Measurements from ENCODE around the gene ELMOD2. TPM values are rescaled to one million over a fixed set of nuclear protein-coding genes. Genes with fewer than 3 reads are reported as not detected.

ELMOD2 gene
- total RNA-seq, 1 experiment from 2014 or later: 41.8 TPM

DNA sequence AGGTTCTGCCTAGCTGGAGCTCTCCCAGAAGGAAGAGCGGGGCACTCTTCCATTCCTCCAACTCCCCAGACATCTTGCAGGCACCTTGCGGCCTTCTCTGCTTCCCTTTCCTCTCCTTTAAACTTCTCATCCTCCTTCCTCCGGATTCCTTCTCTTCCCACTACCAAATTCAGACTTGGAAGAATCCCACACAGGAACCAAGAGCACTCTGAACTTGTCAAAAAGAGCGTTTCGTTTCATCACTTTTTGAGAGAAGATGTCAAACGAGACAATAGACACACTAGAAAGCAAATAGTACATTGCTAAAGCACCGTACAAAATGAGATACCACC, 45.3 kb downstream of the ELMOD2 start:
- in situ Hi-C loops (cut with HindIII; ENCODE audit: low pct_unique_long_range_greater_than_20kb, low sequenced_read_pairs): no loop called here
- no peak for DNase-seq (ENCODE audit: low read depth)

DNA sequence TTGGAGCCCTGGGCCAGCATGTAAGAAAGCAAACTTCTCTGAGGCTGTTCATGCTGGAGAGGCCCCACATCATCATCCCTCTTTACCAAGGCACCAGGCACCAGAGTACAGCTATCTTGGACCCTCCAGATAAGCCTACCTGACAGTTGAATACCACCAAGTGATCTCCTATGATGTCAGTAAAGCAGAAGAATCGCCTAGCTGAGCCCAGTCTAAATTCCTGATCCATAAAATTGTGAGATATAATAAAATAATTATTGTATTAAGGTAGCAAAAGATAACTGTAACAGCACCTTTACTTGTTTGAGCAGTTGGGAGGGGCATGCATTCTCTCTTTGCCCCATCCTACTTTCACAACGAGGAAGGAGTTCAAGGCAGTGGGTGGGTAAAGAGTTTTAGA, 47.7 kb downstream of the ELMOD2 start:
- DNase-seq (ENCODE audit: low read depth): no peak
- in situ Hi-C loops (cut with HindIII; ENCODE audit: low pct_unique_long_range_greater_than_20kb, low sequenced_read_pairs): no loop called here

DNA sequence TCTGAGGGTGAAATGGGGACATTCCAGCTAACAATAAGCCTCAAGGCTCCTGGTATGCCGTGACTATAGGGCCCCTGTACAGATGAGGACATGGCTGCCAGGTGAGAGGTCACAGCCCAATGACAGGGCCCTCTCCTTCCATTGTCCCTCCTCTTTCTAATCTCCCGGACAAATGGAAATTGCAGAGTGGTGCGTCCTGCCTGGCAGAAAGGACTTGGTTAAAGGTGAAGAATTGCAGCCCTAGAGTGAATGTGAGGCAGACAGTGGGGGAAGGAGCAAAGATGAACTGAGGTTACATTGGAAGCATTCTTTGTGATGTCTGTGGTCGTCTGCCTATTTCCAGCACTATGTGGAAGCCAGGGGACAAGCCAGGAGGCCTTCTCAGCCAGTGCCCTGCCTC, 51.5 kb downstream of the ELMOD2 start:
- DNase-seq (ENCODE audit: low read depth): no peak
- in situ Hi-C loops (cut with HindIII; ENCODE audit: low pct_unique_long_range_greater_than_20kb, low sequenced_read_pairs): no loop called here

DNA sequence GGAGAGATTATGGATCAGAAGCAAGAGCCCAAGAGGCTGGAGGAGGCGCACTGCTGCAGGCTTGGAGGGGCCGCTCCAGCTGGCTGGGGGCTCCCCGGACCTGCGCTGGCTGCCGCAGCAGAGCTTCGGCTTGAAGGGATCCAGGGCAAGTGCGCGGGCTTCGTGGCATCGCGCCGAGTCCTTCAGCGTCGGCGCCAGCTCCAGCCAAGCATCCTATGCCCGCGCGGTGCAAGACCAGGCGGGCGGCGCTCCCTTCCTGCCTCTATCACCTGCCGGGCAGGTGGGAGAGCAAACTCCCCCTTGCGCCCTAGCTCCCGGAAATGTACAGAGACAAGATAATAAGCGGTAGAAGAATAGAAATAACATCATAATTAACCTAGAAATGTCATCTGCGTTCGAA, 55.3 kb downstream of the ELMOD2 start:
- in situ Hi-C loops (cut with HindIII; ENCODE audit: low pct_unique_long_range_greater_than_20kb, low sequenced_read_pairs): no loop called here
- no peak for DNase-seq (ENCODE audit: low read depth)

DNA sequence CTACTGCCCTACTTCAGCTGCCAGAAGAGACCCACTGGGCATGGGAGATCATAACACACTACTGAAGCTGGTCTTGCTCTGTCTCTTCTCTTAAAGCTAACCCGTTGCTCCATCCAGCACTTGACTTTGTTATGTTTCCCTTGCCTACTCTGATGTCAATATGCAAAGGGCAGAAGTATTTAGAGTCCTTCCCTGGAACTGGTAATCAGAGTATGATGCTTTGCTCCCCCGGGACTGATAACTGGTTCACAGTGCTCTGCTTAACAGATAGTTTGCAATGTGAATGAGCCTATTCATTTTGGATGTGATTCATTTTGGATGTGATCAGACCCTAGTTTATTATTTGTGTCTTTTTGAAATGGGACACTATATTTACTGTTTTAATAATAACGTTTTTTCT, 57.1 kb downstream of the ELMOD2 start:
- in situ Hi-C loops (cut with HindIII; ENCODE audit: low pct_unique_long_range_greater_than_20kb, low sequenced_read_pairs): no loop called here
- no peak for DNase-seq (ENCODE audit: low read depth)

DNA sequence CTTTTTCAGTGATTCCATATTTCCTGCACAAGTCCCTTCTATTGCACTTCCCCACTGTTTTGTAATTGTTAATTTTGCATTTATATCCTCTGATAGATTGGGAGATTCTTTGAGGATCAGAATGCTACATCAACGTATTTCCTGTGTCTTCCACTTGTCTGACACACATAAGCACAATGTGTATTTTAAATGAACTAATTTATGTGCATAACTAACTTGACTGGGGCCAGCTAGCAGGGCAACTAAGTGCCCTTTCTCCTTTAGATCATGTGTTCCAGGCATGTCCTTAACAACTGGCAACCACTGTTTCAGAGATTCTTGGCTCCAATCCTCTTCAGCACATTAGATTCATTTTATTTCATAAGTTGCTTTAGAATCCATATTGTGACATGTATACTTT, 60.5 kb downstream of the ELMOD2 start:
- no peak for DNase-seq (ENCODE audit: low read depth)
- in situ Hi-C loops (cut with HindIII; ENCODE audit: low pct_unique_long_range_greater_than_20kb, low sequenced_read_pairs): no loop called here

DNA sequence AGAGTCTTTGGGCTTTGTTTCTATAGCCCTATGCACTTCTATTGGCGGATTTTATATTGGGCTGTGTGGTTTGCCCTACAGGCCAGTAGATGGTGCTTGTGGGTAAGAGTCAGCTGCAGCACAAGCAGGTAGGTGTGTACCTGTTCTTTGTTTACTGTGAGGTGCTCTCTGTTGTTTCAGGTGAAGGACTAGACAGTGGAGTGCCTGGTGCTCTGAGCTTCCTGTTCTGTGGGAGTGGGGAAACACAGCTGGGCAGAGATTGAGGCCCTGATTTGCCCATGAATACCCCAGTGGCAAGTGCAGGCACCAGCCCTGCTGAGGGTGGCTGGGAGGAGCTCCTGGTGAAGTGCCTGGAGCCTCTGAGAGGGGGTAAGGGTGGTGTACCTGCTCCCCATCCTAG, 71.1 kb downstream of the ELMOD2 start:
- peak; percentile 30 for DNase-seq (ENCODE audit: low read depth)
- in situ Hi-C loops (cut with HindIII; ENCODE audit: low pct_unique_long_range_greater_than_20kb, low sequenced_read_pairs): no loop called here

DNA sequence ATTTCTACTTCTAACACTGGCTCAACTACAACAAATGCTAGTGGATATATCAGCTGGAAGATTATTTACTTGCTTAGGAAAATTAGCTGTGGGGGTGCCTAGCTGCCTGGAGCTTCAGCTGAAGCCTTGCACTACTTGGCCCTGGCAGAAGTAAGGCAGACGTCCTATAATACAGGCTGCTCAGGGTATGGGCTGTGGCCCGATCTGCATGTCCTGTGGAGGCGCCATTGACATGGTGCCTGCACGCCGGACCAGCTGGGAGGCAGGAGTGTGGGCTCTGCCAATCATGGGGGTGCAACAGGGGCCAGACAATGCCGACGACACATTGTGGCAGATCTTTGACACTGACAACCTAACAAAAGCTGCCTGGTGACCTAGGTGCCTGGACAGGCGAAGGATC, 76.4 kb downstream of the ELMOD2 start:
- no peak for DNase-seq (ENCODE audit: low read depth)
- in situ Hi-C loops (cut with HindIII; ENCODE audit: low pct_unique_long_range_greater_than_20kb, low sequenced_read_pairs): no loop called here

DNA sequence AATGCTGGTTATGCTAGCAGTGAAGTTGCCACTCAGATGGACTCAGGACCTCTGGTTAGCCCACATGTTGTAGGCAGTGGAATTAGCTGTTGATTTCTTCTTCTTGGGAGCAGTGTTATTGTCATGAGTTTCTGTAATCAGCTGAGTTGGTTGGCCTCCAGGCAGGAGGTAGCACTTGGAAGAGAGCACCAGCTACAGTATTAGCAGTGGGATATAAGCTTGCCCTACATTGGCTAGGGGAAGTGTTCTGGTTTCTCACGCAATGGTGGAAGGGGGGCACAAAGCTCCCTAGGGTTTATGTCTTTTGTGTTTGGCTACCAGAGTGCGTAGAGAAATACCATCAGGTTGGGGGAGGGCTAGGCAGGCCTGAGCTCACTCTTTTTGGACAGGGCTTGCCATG, 78.7 kb downstream of the ELMOD2 start:
- in situ Hi-C loops (cut with HindIII; ENCODE audit: low pct_unique_long_range_greater_than_20kb, low sequenced_read_pairs): no loop called here
- DNase-seq (ENCODE audit: low read depth): no peak

DNA sequence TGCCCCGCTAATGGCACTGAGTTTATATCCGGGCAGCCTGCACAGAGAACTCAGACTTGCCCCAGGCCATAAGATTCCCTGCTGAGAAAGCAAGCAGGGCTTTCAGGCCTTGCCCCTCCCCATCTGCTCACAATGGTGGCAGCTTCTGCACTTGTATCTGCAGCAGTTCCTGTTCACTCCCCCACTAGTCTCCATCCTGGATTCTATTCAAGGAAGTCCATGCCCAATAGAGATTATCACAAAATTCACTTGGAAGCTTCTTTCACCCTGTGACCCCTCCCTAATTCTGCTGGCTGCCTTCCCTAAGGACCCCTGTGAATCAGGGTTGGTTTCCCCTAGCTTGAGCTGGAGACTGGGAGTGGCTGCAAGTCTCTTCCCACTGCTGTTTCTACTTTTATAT, 79.3 kb downstream of the ELMOD2 start:
- DNase-seq (ENCODE audit: low read depth): no peak
- in situ Hi-C loops (cut with HindIII; ENCODE audit: low pct_unique_long_range_greater_than_20kb, low sequenced_read_pairs): no loop called here

Other genes with a start within 250 kb of the ELMOD2 start
- 56.7 and 85.9 TPM in 2 replicates for gene SCOC, start 150.5 kb upstream of the ELMOD2 start, total RNA-seq (2014; rRNA removed; shearing (Covaris generic); ENCODE audit: low replicate concordance)
- 14.0 and 17.2 TPM in 2 replicates for gene CLGN, start 96.5 kb upstream of the ELMOD2 start, total RNA-seq (2014; rRNA removed; shearing (Covaris generic); ENCODE audit: low replicate concordance)
- gene MGAT4D, start 25.9 kb upstream of the ELMOD2 start, total RNA-seq (2014; rRNA removed; shearing (Covaris generic); ENCODE audit: low replicate concordance): not detected in 2 replicates
- gene UCP1, start 44.8 kb downstream of the ELMOD2 start, total RNA-seq (2014; rRNA removed; shearing (Covaris generic); ENCODE audit: low replicate concordance): not detected in 2 replicates
- 12.9 and 22.4 TPM in 2 replicates for gene TBC1D9, start 232.2 kb downstream of the ELMOD2 start, total RNA-seq (2014; rRNA removed; shearing (Covaris generic); ENCODE audit: low replicate concordance)